ENCODE measurements around the gene DYNC1LI2.

DNA sequence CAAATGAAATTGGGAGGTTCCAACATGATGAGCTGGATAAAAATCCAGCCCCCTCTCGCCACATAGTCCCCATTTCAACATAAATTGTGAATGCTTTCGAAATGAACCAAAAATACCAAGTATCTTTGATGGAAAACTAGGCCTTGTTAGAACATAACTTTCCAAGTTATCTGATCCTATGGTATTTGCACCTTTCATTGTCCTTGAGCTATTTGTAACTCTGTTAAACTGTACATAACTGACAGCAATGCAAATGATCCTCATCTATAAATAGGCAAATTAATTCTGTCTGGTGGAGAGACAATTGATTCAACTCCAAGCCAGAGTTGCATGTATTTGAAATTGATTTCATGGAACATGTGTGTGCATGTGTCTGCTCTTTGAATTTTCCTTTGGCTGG, 73.1 kb downstream of the DYNC1LI2 start:
- TF ChIP-seq, protein P1, sequence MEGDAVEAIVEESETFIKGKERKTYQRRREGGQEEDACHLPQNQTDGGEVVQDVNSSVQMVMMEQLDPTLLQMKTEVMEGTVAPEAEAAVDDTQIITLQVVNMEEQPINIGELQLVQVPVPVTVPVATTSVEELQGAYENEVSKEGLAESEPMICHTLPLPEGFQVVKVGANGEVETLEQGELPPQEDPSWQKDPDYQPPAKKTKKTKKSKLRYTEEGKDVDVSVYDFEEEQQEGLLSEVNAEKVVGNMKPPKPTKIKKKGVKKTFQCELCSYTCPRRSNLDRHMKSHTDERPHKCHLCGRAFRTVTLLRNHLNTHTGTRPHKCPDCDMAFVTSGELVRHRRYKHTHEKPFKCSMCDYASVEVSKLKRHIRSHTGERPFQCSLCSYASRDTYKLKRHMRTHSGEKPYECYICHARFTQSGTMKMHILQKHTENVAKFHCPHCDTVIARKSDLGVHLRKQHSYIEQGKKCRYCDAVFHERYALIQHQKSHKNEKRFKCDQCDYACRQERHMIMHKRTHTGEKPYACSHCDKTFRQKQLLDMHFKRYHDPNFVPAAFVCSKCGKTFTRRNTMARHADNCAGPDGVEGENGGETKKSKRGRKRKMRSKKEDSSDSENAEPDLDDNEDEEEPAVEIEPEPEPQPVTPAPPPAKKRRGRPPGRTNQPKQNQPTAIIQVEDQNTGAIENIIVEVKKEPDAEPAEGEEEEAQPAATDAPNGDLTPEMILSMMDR (IDR thresholded peaks at IDR 0.05), result no peak
- TF ChIP-seq POLR2AphosphoS5 (IDR thresholded peaks at IDR 0.05), result no peak

All from upper lobe of left lung (tissue), 4 donors.